Type B pancreatic cell (in vitro differentiated cells): ENCODE results near the gene C1orf146. TPM values are rescaled to one million over a fixed set of nuclear protein-coding genes. Genes with fewer than 3 reads are reported as not detected.
"Not testable (repeated sequence)": the region's sequence is repeated elsewhere in the genome, so short reads cannot be mapped to it uniquely, and the experiment has no call there.

ENCODE experiments used
- DNase-seq: peaks from one replicate; pipeline ENCODE4 v3.0.0; 2021; ENCODE audit warnings: mixed read lengths; ENCODE audit not compliant: unreplicated experiment; ENCODE audit errors: extremely low spot score
- H3K27ac Mint-ChIP-seq: 2 replicates; pipeline ENCODE4 v1.8.0; 2021; ENCODE audit warnings: mild to moderate bottlenecking, mixed read lengths
- H3K27me3 Mint-ChIP-seq: 2 replicates; pipeline ENCODE4 v1.8.0; 2021; ENCODE audit warnings: mixed read lengths
- H3K36me3 Mint-ChIP-seq: 2 replicates; pipeline ENCODE4 v1.8.0; 2021; ENCODE audit warnings: mixed read lengths
- H3K4me1 Mint-ChIP-seq: one replicate; pipeline ENCODE4 v1.8.0; 2021; ENCODE audit warnings: mixed read lengths; ENCODE audit not compliant: unreplicated experiment
- H3K4me3 Mint-ChIP-seq: 2 replicates; pipeline ENCODE4 v1.8.0; 2021; ENCODE audit warnings: mild to moderate bottlenecking, mixed read lengths
- H3K9me3 Mint-ChIP-seq: 2 replicates; pipeline ENCODE4 v1.8.0; 2021; ENCODE audit warnings: mixed read lengths
- total RNA-seq: library from RNA; stranded (reverse); gene quantifications from 2 replicates; pipeline ENCODE4 v1.2.1, GENCODE V29; 2021; ENCODE audit warnings: low replicate concordance
- TF ChIP-seq, protein P1 (sequence below): fragments of 200-600 bp; sonication (generic); conservative IDR thresholded peaks from 2 replicates; pipeline ENCODE4 v1.5.0; 2021; ENCODE audit warnings: antibody characterized with exemption, mild to moderate bottlenecking

The C1orf146 gene
- total RNA-seq, 1 donor from 2014 or later: not detected

DNA sequence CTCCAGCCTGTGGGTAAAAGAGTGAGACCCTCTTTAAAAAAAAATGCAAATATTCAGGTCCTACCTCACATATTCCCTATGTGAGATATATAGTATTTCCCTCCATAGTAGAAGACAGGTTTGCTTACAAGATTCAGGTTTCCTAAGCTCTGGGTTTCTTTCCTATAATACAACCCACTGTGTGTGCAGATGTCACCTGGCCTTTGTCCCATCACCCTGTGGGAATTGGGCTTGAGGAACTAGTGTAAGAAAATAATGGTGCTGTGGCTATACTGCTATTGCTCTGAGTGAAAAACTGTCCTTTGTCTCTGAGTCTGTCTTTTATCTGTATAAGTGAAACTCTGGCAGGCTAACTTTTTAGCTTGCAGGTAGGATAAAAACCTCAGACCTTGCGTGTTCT lies 13.0 kb downstream of the C1orf146 start:
- Mint-ChIP-seq H3K27me3 (no peaks in the 10 kb centered on the region), H3K36me3 (no peaks in the 10 kb centered on the region), H3K4me3 (no peak overlapping the region), H3K9me3 (no peaks in the 10 kb centered on the region), H3K4me1 (no peaks in the 10 kb centered on the region), H3K27ac (no peak overlapping the region)
- no peak for DNase-seq
- TF ChIP-seq, protein P1, sequence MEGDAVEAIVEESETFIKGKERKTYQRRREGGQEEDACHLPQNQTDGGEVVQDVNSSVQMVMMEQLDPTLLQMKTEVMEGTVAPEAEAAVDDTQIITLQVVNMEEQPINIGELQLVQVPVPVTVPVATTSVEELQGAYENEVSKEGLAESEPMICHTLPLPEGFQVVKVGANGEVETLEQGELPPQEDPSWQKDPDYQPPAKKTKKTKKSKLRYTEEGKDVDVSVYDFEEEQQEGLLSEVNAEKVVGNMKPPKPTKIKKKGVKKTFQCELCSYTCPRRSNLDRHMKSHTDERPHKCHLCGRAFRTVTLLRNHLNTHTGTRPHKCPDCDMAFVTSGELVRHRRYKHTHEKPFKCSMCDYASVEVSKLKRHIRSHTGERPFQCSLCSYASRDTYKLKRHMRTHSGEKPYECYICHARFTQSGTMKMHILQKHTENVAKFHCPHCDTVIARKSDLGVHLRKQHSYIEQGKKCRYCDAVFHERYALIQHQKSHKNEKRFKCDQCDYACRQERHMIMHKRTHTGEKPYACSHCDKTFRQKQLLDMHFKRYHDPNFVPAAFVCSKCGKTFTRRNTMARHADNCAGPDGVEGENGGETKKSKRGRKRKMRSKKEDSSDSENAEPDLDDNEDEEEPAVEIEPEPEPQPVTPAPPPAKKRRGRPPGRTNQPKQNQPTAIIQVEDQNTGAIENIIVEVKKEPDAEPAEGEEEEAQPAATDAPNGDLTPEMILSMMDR: no peak

DNA sequence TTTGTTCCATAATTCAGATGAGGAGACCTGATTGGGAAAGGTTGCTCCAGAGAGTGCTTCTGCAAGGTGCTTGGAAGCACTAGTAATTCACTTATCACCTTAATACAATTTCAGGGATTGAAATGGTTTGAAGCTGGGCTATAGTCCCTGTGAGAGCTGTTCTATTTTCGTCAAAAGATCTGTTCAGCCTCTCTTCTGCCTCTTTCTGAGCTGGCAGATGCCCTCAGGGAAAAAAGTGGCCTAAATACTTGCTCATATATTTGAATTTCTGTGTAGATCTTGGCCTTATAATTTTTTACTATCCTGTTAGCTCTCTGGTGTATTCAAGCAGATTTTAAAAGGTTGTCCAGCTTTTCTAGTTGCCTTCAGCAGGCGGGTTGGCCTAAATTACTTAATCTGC lies 22.3 kb downstream of the C1orf146 start:
- TF ChIP-seq, protein P1: no peak
- no peaks in the 10 kb centered on the region for H3K4me1 Mint-ChIP-seq
- no peaks in the 10 kb centered on the region for H3K9me3 Mint-ChIP-seq
- no peaks in the 10 kb centered on the region for H3K27me3 Mint-ChIP-seq
- H3K27ac Mint-ChIP-seq: no peak overlapping the region
- no peak overlapping the region for H3K4me3 Mint-ChIP-seq
- no peaks in the 10 kb centered on the region for H3K36me3 Mint-ChIP-seq
- DNase-seq: no peak

DNA sequence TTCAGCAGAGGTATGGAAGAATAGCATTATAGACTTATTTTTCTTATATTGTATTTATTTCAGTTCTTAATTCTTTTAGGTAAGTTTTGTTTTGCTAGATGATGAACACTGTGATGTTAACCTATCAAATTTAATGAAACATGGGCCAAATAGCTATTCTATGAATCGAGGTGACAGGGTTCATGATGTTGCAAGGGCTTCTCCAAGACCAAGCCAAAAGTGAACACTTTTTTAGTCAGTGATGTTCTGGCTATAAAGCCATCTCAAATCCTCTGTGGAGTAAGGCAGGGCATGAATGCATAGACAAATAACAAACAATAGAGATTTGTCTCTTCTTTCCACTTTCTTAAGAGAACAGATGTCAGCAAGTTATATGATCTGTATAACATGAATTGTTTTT lies 26.7 kb downstream of the C1orf146 start:
- DNase-seq: no peak
- H3K4me3 Mint-ChIP-seq: no peak overlapping the region
- H3K9me3 Mint-ChIP-seq: no peaks in the 10 kb centered on the region
- no peaks in the 10 kb centered on the region for H3K27me3 Mint-ChIP-seq
- H3K27ac Mint-ChIP-seq: no peak overlapping the region
- TF ChIP-seq, protein P1: no peak
- peaks cover 3% of the 10 kb centered on the region for H3K36me3 Mint-ChIP-seq
- H3K4me1 Mint-ChIP-seq: no peaks in the 10 kb centered on the region

DNA sequence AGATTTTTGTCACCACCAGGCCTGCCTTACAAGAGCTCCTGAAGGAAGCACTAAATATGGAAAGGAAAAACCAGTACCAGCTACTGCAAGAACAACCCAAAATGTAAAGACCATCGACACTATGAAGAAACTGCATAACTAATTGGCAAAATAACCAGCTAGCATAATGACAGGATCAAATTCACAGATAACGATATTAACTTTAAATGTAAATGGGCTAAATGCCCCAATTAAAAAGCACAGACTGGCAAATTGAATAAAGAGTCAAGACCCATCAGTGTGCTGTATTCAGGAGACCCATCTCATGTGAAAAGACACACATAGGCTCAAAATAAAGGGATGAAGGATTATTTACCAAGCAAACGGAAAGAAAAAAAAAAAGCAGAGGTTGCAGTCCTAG lies 37.0 kb downstream of the C1orf146 start:
- not testable (repeated sequence) for H3K27ac Mint-ChIP-seq, H3K4me3 Mint-ChIP-seq, H3K4me1 Mint-ChIP-seq, H3K27me3 Mint-ChIP-seq, DNase-seq
- H3K9me3 Mint-ChIP-seq: peaks cover 11% of the 10 kb centered on the region
- peaks cover 55% of the 10 kb centered on the region for H3K36me3 Mint-ChIP-seq

DNA sequence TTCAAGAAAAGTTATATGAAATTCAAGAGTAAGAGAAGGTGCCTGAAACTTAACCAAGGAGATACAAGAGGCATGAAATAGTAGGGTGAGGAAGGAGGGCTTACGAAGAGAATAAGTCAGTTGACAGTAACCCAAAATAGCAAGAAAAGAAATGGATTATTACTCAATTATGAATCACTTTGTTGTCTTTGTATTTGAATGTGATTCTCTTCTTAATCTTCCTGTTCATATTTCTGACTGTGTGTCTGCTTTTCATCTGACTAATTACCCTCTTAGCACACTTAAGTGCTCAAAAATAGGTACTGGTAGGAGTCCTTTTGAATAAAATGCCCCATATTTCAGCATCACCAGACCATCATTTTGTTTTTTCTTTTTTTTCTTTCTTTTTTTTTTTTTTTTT lies 41.6 kb downstream of the C1orf146 start:
- TF ChIP-seq, protein P1: no peak
- DNase-seq: no peak
- Mint-ChIP-seq H3K27me3 (no peaks in the 10 kb centered on the region), H3K4me3 (no peak overlapping the region), H3K36me3 (peaks cover 58% of the 10 kb centered on the region), H3K27ac (no peak overlapping the region), H3K4me1 (no peaks in the 10 kb centered on the region), H3K9me3 (peaks cover 5% of the 10 kb centered on the region)

DNA sequence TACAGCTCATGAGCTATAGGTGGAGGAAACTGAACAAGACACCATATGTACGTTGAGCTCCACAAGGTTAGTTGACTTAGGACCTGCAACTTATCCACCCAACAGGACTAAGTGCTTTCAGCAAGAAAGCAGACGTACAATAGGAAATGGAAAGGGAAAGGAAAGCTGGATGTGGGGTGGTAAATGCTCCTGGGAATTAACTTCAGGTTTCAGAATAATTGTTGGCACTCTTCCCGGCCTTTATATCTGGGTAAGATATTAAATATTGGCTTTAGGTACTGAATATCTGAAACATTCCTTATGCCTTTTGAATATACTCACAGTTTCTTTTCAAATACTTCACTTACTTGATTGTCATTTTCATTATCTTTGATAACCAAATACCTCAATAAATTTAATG lies 44.8 kb downstream of the C1orf146 start:
- Mint-ChIP-seq H3K27me3 (no peaks in the 10 kb centered on the region), H3K36me3 (peaks cover 31% of the 10 kb centered on the region)

More for the DNA sequence above, 44.8 kb downstream of the C1orf146 start:
- Mint-ChIP-seq H3K27ac (no peak overlapping the region), H3K4me3 (no peak overlapping the region), H3K9me3 (no peaks in the 10 kb centered on the region), H3K4me1 (no peaks in the 10 kb centered on the region)
- DNase-seq: no peak
- TF ChIP-seq, protein P1: no peak
